Activated CD8-positive, alpha-beta memory T cell treated with anti-CD3 and anti-CD28 coated beads for 4 hours (primary cell): ENCODE measurements around the gene SULT1C3.

ENCODE experiments used
- DNase-seq, 2 donors: peaks; one replicate each; pipeline ENCODE4 v3.0.0-alpha.2; 2020; ENCODE audit warnings: low read depth in 2 of 2

Gene SULT1C3

DNA sequence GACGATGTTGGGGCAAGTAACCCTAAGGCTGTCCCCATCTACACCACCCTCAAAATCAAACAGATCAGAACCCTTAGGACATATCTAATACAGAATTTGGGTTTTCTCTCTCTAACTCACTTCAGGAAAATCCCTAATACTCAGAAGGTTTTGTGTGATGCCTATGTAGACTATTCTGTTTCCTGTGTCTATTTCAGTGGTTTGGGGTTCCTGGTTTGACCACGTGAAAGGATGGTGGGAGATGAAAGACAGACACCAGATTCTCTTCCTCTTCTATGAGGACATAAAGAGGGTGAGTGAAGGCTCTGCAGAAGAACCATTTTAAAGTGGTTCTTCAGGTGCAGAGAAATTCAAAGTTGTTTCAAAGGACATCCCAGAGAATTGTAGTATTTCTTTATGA is 65.2 kb downstream of the SULT1C3 start:
- no peak for DNase-seq

GRCh38 chr2:108305901-108306300 is 66.1 kb downstream of the SULT1C3 start:
- DNase-seq = no peak

- no peak for DNase-seq
Measured at GRCh38 chr2:108309903-108310302, 70.1 kb downstream of the SULT1C3 start.
